ENCODE data around the gene LRRC4C.

Gene LRRC4C

DNA sequence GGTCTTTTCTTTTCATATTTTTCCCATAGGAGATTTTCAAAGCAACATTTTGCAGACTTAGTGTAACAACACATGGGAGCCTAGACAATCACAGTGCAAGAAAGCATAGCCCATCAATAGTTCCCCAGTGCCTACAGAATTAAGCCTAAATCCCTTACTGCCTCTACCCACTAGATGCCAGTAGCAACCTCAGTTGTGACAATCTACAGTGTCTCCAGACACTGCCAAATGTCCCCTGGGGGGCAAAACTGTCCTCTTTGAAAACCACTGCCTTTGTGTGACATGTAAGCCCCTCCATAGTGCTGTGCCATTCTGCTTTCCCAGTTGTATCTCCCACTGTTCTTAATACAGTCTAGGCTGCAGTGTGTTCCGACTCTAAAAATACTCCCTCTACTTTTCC lies 1329.0 kb downstream of the LRRC4C start:
- no peak for DNase-seq (ENCODE audit: extremely low read depth, insufficient read length)
- H3K36me3 ChIP-seq (ENCODE audit: control insufficient read depth, insufficient read depth, low read length): no peaks in the 10 kb centered on the region

DNA sequence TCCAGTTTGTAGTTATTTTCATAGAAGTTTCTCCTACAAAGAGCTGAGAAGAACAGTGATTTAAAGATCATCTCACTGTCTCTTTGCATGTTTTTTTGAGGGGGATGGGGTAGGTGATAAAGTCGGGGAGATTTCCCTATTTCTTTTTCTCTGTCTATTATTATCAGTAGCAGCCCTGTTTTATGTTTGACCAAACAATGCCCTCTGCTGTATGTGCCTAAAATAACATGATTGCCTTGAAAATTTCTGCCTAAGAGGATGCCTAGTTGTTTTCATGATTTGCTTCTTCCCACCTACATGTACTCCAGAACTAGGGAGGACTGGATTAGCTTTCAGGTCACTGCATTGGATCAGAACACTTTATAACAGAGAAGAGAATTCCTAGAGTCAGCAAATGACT lies 1330.2 kb downstream of the LRRC4C start:
- TF ChIP-seq, protein P1, sequence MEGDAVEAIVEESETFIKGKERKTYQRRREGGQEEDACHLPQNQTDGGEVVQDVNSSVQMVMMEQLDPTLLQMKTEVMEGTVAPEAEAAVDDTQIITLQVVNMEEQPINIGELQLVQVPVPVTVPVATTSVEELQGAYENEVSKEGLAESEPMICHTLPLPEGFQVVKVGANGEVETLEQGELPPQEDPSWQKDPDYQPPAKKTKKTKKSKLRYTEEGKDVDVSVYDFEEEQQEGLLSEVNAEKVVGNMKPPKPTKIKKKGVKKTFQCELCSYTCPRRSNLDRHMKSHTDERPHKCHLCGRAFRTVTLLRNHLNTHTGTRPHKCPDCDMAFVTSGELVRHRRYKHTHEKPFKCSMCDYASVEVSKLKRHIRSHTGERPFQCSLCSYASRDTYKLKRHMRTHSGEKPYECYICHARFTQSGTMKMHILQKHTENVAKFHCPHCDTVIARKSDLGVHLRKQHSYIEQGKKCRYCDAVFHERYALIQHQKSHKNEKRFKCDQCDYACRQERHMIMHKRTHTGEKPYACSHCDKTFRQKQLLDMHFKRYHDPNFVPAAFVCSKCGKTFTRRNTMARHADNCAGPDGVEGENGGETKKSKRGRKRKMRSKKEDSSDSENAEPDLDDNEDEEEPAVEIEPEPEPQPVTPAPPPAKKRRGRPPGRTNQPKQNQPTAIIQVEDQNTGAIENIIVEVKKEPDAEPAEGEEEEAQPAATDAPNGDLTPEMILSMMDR (IDR thresholded peaks at IDR 0.05; ENCODE audit: insufficient read depth, low read length, poor library complexity, severe bottlenecking): no peak
- no peak overlapping the region for H3K4me3 ChIP-seq (replicated peaks; ENCODE audit: low read depth, low read length)
- DNase-seq (ENCODE audit: extremely low read depth, insufficient read length): no peak

More for the DNA sequence above, 1329.0 kb downstream of the LRRC4C start:
- TF ChIP-seq, protein P1 (IDR thresholded peaks at IDR 0.05; ENCODE audit: insufficient read depth, low read length, poor library complexity, severe bottlenecking): no peak
- no peaks in the 10 kb centered on the region for H3K27me3 ChIP-seq (replicated peaks; ENCODE audit: control insufficient read depth, insufficient read depth, low read length)
- no peak overlapping the region for H3K4me3 ChIP-seq (replicated peaks; ENCODE audit: low read depth, low read length)

DNA sequence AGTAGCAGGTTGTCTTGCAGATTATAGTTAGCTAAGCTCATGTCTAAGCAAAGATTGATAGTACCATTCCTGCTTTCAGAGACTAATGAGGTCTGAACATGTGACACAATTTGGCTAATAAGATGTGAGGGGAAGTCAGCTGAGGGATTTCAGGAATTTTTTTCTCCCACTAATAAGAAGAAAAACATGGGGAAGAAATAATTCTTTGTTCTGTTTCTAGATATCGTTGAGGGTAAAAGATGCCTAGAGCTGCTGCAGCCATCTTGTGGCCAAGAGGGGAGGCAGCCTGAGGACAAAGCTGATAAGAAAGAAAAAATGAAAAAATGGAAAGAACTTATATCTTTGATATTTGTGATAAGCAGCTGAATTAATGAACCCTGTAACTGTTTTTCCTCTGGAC lies 1334.4 kb downstream of the LRRC4C start:
- H3K4me3 ChIP-seq (replicated peaks; ENCODE audit: low read depth, low read length): no peak overlapping the region
- TF ChIP-seq, protein P1 (IDR thresholded peaks at IDR 0.05; ENCODE audit: insufficient read depth, low read length, poor library complexity, severe bottlenecking): no peak
- no peaks in the 10 kb centered on the region for H3K27me3 ChIP-seq (replicated peaks; ENCODE audit: control insufficient read depth, insufficient read depth, low read length)
- no peak for DNase-seq (ENCODE audit: extremely low read depth, insufficient read length)
- no peaks in the 10 kb centered on the region for H3K36me3 ChIP-seq (ENCODE audit: control insufficient read depth, insufficient read depth, low read length)

More for the DNA sequence above, 1330.2 kb downstream of the LRRC4C start:
- Histone ChIP-seq H3K27me3 (replicated peaks; ENCODE audit: control insufficient read depth, insufficient read depth, low read length) (no peaks in the 10 kb centered on the region), H3K36me3 (ENCODE audit: control insufficient read depth, insufficient read depth, low read length) (no peaks in the 10 kb centered on the region)

DNA sequence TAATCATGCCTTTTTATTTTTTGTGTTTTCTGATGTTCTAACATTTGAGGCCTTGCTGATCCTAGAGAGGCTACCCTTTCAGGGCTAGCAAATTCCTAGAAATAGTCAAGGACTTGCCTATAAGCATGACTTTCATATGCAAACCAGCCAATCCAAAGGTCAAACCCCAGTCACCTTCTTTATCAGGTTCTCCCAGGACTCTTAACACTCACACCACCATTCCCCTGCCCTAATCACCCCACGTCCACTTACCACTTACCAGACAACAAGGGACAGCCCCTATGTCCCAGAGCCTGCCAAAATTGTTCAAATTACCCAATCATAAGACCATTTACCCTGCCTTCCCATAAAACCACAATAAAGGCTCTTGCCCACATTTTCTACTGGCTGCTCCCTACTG lies 1339.8 kb downstream of the LRRC4C start:
- DNase-seq (ENCODE audit: extremely low read depth, insufficient read length): no peak
- Histone ChIP-seq H3K4me3 (replicated peaks; ENCODE audit: low read depth, low read length) (no peak overlapping the region), H3K27me3 (replicated peaks; ENCODE audit: control insufficient read depth, insufficient read depth, low read length) (no peaks in the 10 kb centered on the region), H3K36me3 (ENCODE audit: control insufficient read depth, insufficient read depth, low read length) (no peaks in the 10 kb centered on the region)
- TF ChIP-seq, protein P1 (IDR thresholded peaks at IDR 0.05; ENCODE audit: insufficient read depth, low read length, poor library complexity, severe bottlenecking): no peak

DNA sequence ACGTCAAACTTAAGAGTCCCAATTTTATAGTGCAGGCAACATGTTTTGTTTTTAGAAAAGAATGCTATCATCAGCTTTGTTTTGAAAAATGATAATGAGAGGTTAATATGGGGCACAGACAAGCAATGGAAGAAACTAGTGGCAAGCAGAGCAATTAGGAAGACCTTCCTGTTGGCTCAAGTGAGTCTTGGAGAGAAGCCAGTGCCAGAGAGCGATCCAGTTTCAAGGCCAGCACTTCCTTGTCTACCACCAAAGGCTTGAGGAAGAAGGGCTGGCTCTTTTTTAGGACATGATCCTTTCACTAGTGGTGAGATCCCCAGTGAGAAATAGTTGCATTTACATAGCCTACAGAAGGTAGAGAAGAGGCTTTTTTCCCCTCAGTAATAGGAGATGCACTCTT lies 1340.7 kb downstream of the LRRC4C start:
- Histone ChIP-seq H3K4me3 (replicated peaks; ENCODE audit: low read depth, low read length) (no peak overlapping the region), H3K27me3 (replicated peaks; ENCODE audit: control insufficient read depth, insufficient read depth, low read length) (no peaks in the 10 kb centered on the region), H3K36me3 (ENCODE audit: control insufficient read depth, insufficient read depth, low read length) (no peaks in the 10 kb centered on the region)
- no peak for DNase-seq (ENCODE audit: extremely low read depth, insufficient read length)
- TF ChIP-seq, protein P1 (IDR thresholded peaks at IDR 0.05; ENCODE audit: insufficient read depth, low read length, poor library complexity, severe bottlenecking): no peak

DNA sequence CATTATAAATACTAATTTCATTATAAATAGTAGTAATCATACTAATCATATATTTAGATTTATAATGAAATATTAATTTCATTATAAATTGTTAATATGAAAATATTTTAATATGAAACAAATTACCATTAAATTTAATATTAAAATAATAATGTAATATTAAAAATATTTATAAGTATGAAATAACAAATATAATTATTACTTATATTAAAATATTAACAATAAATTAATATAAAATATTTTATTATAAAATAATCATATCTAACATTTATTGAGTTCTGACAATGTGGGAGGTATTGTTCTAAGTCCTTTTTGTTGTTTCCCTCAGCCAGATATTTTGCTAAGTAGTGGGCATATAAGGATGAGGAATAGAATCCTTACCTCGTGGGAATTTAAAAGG lies 1341.4 kb downstream of the LRRC4C start:
- no peak for DNase-seq (ENCODE audit: extremely low read depth, insufficient read length)
- H3K27me3 ChIP-seq (replicated peaks; ENCODE audit: control insufficient read depth, insufficient read depth, low read length): no peaks in the 10 kb centered on the region
- no peaks in the 10 kb centered on the region for H3K36me3 ChIP-seq (ENCODE audit: control insufficient read depth, insufficient read depth, low read length)
- TF ChIP-seq, protein P1 (IDR thresholded peaks at IDR 0.05; ENCODE audit: insufficient read depth, low read length, poor library complexity, severe bottlenecking): no peak
- no peak overlapping the region for H3K4me3 ChIP-seq (replicated peaks; ENCODE audit: low read depth, low read length)
